Measurements from ENCODE around the gene RASGRF1.

DNA sequence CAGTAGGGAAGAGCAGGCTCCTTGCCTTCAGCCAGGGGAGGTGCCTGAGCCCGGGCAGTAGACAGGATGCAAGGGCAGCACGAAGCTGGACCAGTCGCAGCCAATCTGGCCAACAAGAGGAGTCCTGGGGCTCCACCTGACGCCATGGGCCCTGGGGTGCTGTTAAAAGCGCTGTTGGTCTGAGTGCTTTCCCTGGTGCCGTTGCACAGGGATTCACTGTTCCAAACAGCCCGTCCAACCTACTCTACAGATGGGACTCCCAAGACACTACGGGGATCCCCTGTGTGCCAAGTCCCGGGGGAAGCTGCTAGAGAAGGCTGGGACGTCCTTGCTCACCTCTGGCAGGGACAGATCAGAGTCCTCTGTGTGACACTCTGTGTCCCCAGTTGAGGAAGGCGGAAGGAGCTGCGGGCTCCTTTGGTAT lies 146.4 kb downstream of the RASGRF1 start:
- TF ChIP-seq CTCF (IDR thresholded peaks at IDR 0.05; ENCODE audit: low read length) = no peak
- no peak for TF ChIP-seq EZH2 (optimal IDR thresholded peaks at IDR 0.05; ENCODE audit: low read depth, low read length)
- TF ChIP-seq EZH2phosphoT487 (IDR thresholded peaks at IDR 0.05; ENCODE audit: low read length) = no peak

Data from MM.1S (cell line).